Fibroblast of lung (primary cell): ENCODE results near the gene TMCO6. TPM values are rescaled to one million over a fixed set of nuclear protein-coding genes. Genes with fewer than 3 reads are reported as not detected.
"Not testable (repeated sequence)": the region's sequence is repeated elsewhere in the genome, so short reads cannot be mapped to it uniquely, and the experiment has no call there.

Source experiments
- DNase-seq, 2 donors: peaks; one replicate each; pipeline versions ENCODE4 v3.0.0 to v3.0.0-alpha.2; 2010; ENCODE audit warnings: low read depth in 2 of 2
- H2AFZ ChIP-seq: 2 replicates; pipeline ENCODE4 v1.5.1; 2012; ENCODE audit warnings: low read length, control low read depth, inconsistent platforms
- H3K27ac ChIP-seq: 2 replicates; pipeline ENCODE4 v1.5.1; 2011; ENCODE audit warnings: low read length, control low read depth; ENCODE audit not compliant: insufficient read depth
- H3K27me3 ChIP-seq: 2 replicates; pipeline ENCODE4 v1.5.1; 2011; ENCODE audit warnings: mild to moderate bottlenecking, low read length; ENCODE audit not compliant: control insufficient read depth, insufficient read depth
- H3K36me3 ChIP-seq: 2 replicates; pipeline ENCODE4 v1.5.1; 2011; ENCODE audit warnings: low read length; ENCODE audit not compliant: control insufficient read depth, insufficient read depth
- H3K4me1 ChIP-seq: 2 replicates; pipeline ENCODE4 v1.5.1; 2011; ENCODE audit warnings: low read length; ENCODE audit not compliant: control insufficient read depth, insufficient read depth; ENCODE audit errors: extremely low read depth
- H3K4me2 ChIP-seq: 2 replicates; pipeline ENCODE4 v1.5.1; 2011; ENCODE audit warnings: low read length, control low read depth; ENCODE audit not compliant: insufficient read depth; ENCODE audit errors: extremely low read depth
- H3K4me3 ChIP-seq, 4 experiments: fragments of 200-600 bp in 1 of 4; sonication (generic) in 1 of 4; replicated peaks in 1 of 4; 2 replicates each; pipeline ENCODE4 v1.5.1; 2011 to 2016; ENCODE audit warnings: low read length in 4 of 4, low read depth in 3 of 4, mild to moderate bottlenecking in 3 of 4, control low read depth in 2 of 4, inconsistent platforms in 1 of 4, mixed read lengths in 1 of 4; ENCODE audit not compliant: insufficient read depth in 1 of 4; ENCODE audit errors: control extremely low read depth in 1 of 4
- H3K79me2 ChIP-seq: 2 replicates; pipeline ENCODE4 v1.5.1; 2012; ENCODE audit warnings: mild to moderate bottlenecking, low read length, inconsistent platforms; ENCODE audit not compliant: control insufficient read depth, insufficient read depth
- H3K9ac ChIP-seq: 2 replicates; pipeline ENCODE4 v1.5.1; 2011; ENCODE audit warnings: mild to moderate bottlenecking, low read length, control low read depth; ENCODE audit not compliant: insufficient read depth
- H3K9me3 ChIP-seq: 2 replicates; pipeline ENCODE4 v1.5.1; 2012; ENCODE audit warnings: low read depth, low read length; ENCODE audit not compliant: control insufficient read depth, insufficient read depth
- H4K20me1 ChIP-seq: 2 replicates; pipeline ENCODE4 v1.5.1; 2011; ENCODE audit warnings: low read length; ENCODE audit not compliant: control insufficient read depth, insufficient read depth; ENCODE audit errors: extremely low read depth
- CTCF ChIP-seq, 2 donors: IDR thresholded peaks in 1 of 2; conservative IDR thresholded peaks in 1 of 2; 1 replicate in 1 of 2; 2 replicates in 1 of 2; pipeline ENCODE4 v1.5.1; 2011 to 2012; ENCODE audit warnings: low read length in 2 of 2, control low read depth in 1 of 2, inconsistent platforms in 1 of 2, low read depth in 1 of 2, mild to moderate bottlenecking in 1 of 2
- EZH2 ChIP-seq: IDR thresholded peaks from 2 replicates; pipeline ENCODE4 v1.5.1; 2012; ENCODE audit warnings: low read length, control low read depth, mild to moderate bottlenecking; ENCODE audit errors: missing control alignments
- polyA plus RNA-seq, 2 donors: library from polyadenylated mRNA; depleted of rRNA in 1 of 2; stranded (reverse) in 1 of 2; unstranded in 1 of 2; fragments of >200 nt; gene quantifications; 2 replicates each; pipeline ENCODE4 v1.2.1, GENCODE V29; 2011 to 2012; ENCODE audit warnings: missing spikeins in 1 of 2
- total RNA-seq: library from RNA; depleted of rRNA; stranded (reverse); fragments of >200 nt; gene quantifications from 2 replicates; pipeline ENCODE4 v1.2.1, GENCODE V29; 2014

Gene TMCO6
- total and polyA plus RNA-seq, 2 donors (not counting 1 experiment from before 2014, with no cell fraction given): 7.6 to 18.0 TPM

- TF ChIP-seq EZH2 (no peak), CTCF (conservative IDR thresholded peaks at IDR 0.05 in 1 of 2, IDR thresholded peaks at IDR 0.05 in 1 of 2; ENCODE audit: low read depth in 1 of 2, low read length in 2 of 2) (no peak)
- Histone ChIP-seq H3K36me3 (no peaks in the 10 kb centered on the region), H3K4me2 (no peak overlapping the region), H3K79me2 (no peaks in the 10 kb centered on the region), H3K4me3 (no peak overlapping the region), H4K20me1 (no peaks in the 10 kb centered on the region), H3K9me3 (no peaks in the 10 kb centered on the region), H3K27ac (no peak overlapping the region), H3K27me3 (peaks cover 4% of the 10 kb centered on the region), H3K9ac (no peak overlapping the region), H3K4me1 (no peaks in the 10 kb centered on the region), H2AFZ (no peak overlapping the region)
- peak in 1 of 2 donors; percentile 28 for DNase-seq
Measured at GRCh38 chr5:140622301-140622700, 16.9 kb upstream of the TMCO6 start.

- H4K20me1 ChIP-seq, H3K4me1 ChIP-seq, H3K9me3 ChIP-seq, H3K36me3 ChIP-seq, H2AFZ ChIP-seq, H3K4me2 ChIP-seq, H3K9ac ChIP-seq, H3K27me3 ChIP-seq, H3K27ac ChIP-seq, H3K79me2 ChIP-seq, H3K4me3 ChIP-seq, DNase-seq: not testable (repeated sequence)
Measured at GRCh38 chr5:140623061-140623460, 16.2 kb upstream of the TMCO6 start.

- not testable (repeated sequence) for H2AFZ ChIP-seq, H3K27me3 ChIP-seq, H3K9ac ChIP-seq, H3K4me1 ChIP-seq, H3K27ac ChIP-seq, H3K4me3 ChIP-seq, H3K9me3 ChIP-seq, DNase-seq, H4K20me1 ChIP-seq, H3K36me3 ChIP-seq, H3K79me2 ChIP-seq, H3K4me2 ChIP-seq
Measured at GRCh38 chr5:140624886-140625285, 14.4 kb upstream of the TMCO6 start.

- Histone ChIP-seq H3K4me2 (no peak overlapping the region), H3K36me3 (no peaks in the 10 kb centered on the region), H3K27me3 (no peaks in the 10 kb centered on the region), H3K27ac (no peak overlapping the region), H2AFZ (no peak overlapping the region), H3K4me3 (no peak overlapping the region), H3K4me1 (peaks cover 2% of the 10 kb centered on the region), H4K20me1 (no peaks in the 10 kb centered on the region), H3K9ac (no peak overlapping the region), H3K79me2 (no peaks in the 10 kb centered on the region), H3K9me3 (no peaks in the 10 kb centered on the region)
- no peak for DNase-seq
- TF ChIP-seq EZH2 (no peak), CTCF (conservative IDR thresholded peaks at IDR 0.05 in 1 of 2, IDR thresholded peaks at IDR 0.05 in 1 of 2; ENCODE audit: low read depth in 1 of 2, low read length in 2 of 2) (no peak)
Measured at GRCh38 chr5:140627972-140628371, 11.3 kb upstream of the TMCO6 start.
